OCI-LY7 (cell line): ENCODE data around the gene MAP3K8.

Experiments
- CTCF ChIP-seq: fragments of 200-600 bp; sonication (generic); conservative IDR thresholded peaks from 2 replicates; pipeline ENCODE4 v1.5.1; 2014; ENCODE audit warnings: mild to moderate bottlenecking, antibody characterized with exemption, low read length, moderate library complexity, mixed read lengths
- EZH2phosphoT487 ChIP-seq: fragments of 200-600 bp; sonication (generic); IDR thresholded peaks from 2 replicates; pipeline ENCODE4 v1.6.1; 2018; ENCODE audit warnings: low read depth, borderline replicate concordance, mild to moderate bottlenecking, mixed run types, antibody characterized with exemption, low read length, moderate library complexity, mixed read lengths

- TF ChIP-seq CTCF (no peak), EZH2phosphoT487 (no peak)
Measured at GRCh38 chr10:30459283-30459682, 25.3 kb downstream of the MAP3K8 start.
